ENCODE results near the gene UNC13C.

GRCh38 chr15:54212635-54213034, 234.4 kb downstream of the UNC13C start:
- TF ChIP-seq CTCF (IDR thresholded peaks at IDR 0.05) (no peak), POLR2A (IDR thresholded peaks at IDR 0.05) (no peak)
